Measurements from ENCODE around the gene HIPK3. TPM values are rescaled to one million over a fixed set of nuclear protein-coding genes. Genes with fewer than 3 reads are reported as not detected.

HIPK3 gene
- total and polyA plus RNA-seq, 9 of the 15 experiments (the other 6 are each of a cell fraction or from before 2014, with no cell fraction given): 2.3 to 19.6 (median 7.5) TPM

DNA sequence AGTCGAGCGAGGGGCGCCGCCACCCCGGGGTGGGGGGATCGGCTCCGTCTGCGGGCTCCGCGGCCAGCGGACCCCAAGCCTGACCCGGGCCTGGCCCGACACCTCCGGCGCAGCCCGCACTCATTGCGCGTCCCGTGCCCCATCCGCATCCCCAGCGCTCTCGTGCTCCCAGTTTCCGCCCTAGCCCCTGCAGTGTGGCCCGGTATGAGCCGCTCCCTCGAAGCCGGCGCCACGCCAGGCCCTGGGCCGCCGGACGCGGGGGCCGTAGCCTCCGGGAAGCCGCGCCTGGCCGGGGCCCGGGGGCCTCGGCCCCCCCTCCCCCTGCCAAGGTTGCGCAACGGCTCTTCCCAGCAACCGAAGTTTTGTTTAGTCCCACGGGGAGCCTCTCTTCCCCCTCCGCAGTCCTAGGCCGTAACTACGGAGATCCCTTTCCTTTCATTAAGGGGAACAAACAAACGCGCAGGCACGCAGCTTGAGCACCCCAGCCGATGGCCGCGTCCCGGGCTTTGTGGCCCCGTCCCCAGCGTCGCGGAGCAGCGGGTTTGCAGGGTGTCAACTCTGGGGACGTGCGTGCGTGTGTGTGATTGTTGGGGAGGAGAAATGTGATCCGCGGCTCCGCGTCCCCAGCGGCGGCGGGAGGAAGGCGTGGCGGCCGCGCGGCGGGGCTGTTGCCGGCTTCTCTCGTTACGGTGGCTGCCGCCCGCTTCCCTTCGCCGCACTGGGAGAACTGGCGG is 883 bp downstream of the HIPK3 start (continued):
- TF ChIP-seq, protein P1, sequence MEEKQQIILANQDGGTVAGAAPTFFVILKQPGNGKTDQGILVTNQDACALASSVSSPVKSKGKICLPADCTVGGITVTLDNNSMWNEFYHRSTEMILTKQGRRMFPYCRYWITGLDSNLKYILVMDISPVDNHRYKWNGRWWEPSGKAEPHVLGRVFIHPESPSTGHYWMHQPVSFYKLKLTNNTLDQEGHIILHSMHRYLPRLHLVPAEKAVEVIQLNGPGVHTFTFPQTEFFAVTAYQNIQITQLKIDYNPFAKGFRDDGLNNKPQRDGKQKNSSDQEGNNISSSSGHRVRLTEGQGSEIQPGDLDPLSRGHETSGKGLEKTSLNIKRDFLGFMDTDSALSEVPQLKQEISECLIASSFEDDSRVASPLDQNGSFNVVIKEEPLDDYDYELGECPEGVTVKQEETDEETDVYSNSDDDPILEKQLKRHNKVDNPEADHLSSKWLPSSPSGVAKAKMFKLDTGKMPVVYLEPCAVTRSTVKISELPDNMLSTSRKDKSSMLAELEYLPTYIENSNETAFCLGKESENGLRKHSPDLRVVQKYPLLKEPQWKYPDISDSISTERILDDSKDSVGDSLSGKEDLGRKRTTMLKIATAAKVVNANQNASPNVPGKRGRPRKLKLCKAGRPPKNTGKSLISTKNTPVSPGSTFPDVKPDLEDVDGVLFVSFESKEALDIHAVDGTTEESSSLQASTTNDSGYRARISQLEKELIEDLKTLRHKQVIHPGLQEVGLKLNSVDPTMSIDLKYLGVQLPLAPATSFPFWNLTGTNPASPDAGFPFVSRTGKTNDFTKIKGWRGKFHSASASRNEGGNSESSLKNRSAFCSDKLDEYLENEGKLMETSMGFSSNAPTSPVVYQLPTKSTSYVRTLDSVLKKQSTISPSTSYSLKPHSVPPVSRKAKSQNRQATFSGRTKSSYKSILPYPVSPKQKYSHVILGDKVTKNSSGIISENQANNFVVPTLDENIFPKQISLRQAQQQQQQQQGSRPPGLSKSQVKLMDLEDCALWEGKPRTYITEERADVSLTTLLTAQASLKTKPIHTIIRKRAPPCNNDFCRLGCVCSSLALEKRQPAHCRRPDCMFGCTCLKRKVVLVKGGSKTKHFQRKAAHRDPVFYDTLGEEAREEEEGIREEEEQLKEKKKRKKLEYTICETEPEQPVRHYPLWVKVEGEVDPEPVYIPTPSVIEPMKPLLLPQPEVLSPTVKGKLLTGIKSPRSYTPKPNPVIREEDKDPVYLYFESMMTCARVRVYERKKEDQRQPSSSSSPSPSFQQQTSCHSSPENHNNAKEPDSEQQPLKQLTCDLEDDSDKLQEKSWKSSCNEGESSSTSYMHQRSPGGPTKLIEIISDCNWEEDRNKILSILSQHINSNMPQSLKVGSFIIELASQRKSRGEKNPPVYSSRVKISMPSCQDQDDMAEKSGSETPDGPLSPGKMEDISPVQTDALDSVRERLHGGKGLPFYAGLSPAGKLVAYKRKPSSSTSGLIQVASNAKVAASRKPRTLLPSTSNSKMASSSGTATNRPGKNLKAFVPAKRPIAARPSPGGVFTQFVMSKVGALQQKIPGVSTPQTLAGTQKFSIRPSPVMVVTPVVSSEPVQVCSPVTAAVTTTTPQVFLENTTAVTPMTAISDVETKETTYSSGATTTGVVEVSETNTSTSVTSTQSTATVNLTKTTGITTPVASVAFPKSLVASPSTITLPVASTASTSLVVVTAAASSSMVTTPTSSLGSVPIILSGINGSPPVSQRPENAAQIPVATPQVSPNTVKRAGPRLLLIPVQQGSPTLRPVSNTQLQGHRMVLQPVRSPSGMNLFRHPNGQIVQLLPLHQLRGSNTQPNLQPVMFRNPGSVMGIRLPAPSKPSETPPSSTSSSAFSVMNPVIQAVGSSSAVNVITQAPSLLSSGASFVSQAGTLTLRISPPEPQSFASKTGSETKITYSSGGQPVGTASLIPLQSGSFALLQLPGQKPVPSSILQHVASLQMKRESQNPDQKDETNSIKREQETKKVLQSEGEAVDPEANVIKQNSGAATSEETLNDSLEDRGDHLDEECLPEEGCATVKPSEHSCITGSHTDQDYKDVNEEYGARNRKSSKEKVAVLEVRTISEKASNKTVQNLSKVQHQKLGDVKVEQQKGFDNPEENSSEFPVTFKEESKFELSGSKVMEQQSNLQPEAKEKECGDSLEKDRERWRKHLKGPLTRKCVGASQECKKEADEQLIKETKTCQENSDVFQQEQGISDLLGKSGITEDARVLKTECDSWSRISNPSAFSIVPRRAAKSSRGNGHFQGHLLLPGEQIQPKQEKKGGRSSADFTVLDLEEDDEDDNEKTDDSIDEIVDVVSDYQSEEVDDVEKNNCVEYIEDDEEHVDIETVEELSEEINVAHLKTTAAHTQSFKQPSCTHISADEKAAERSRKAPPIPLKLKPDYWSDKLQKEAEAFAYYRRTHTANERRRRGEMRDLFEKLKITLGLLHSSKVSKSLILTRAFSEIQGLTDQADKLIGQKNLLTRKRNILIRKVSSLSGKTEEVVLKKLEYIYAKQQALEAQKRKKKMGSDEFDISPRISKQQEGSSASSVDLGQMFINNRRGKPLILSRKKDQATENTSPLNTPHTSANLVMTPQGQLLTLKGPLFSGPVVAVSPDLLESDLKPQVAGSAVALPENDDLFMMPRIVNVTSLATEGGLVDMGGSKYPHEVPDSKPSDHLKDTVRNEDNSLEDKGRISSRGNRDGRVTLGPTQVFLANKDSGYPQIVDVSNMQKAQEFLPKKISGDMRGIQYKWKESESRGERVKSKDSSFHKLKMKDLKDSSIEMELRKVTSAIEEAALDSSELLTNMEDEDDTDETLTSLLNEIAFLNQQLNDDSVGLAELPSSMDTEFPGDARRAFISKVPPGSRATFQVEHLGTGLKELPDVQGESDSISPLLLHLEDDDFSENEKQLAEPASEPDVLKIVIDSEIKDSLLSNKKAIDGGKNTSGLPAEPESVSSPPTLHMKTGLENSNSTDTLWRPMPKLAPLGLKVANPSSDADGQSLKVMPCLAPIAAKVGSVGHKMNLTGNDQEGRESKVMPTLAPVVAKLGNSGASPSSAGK (IDR thresholded peaks at IDR 0.05): peak; percentile 91
- TF ChIP-seq U2AF2 (optimal IDR thresholded peaks at IDR 0.05; ENCODE audit: low read depth, low read length): no peak
- no peak for TF ChIP-seq DIDO1 (tag; IDR thresholded peaks at IDR 0.05; ENCODE audit: low read depth)
- TF ChIP-seq FOXP1 (CRISPR knock-in tag; IDR thresholded peaks at IDR 0.05): no peak
- no peak for TF ChIP-seq SNRNP70 (optimal IDR thresholded peaks at IDR 0.05; ENCODE audit: low read depth, low read length)
- no peak for TF ChIP-seq ZNF165 (CRISPR knock-in tag; IDR thresholded peaks at IDR 0.05; ENCODE audit: borderline replicate concordance)
- TF ChIP-seq ZBTB1 (CRISPR knock-in tag; IDR thresholded peaks at IDR 0.05; ENCODE audit: borderline replicate concordance, low read depth): no peak; the same call in none of the 2 replicates
- TF ChIP-seq GTF2F1 (IDR thresholded peaks at IDR 0.05; ENCODE audit: low read depth, low read length): no peak
- no peak for TF ChIP-seq PHB (CRISPR knock-in tag; IDR thresholded peaks at IDR 0.05)
- no peak for TF ChIP-seq ZEB2 (IDR thresholded peaks at IDR 0.05)
- TF ChIP-seq MYC (IDR thresholded peaks at IDR 0.05; ENCODE audit: low read depth, low read length): peak; percentile 40; the same call in 1 of the 2 replicates
- TF ChIP-seq MYC (CRISPR knock-in tag; IDR thresholded peaks at IDR 0.05; ENCODE audit: borderline replicate concordance, low read depth): no peak
- no peak for TF ChIP-seq ZNF551 (CRISPR knock-in tag; IDR thresholded peaks at IDR 0.05)
- TF ChIP-seq STAG1 (CRISPR knock-in tag; IDR thresholded peaks at IDR 0.05; ENCODE audit: borderline replicate concordance): no peak
- TF ChIP-seq ZC3H8 (IDR thresholded peaks at IDR 0.05): no peak
- peak; percentile 100 for TF ChIP-seq CEBPB (tag; IDR thresholded peaks at IDR 0.05)
- TF ChIP-seq FOS (IDR thresholded peaks at IDR 0.05; ENCODE audit: extremely low read depth, insufficient read length): no peak
- TF ChIP-seq HDAC2 (IDR thresholded peaks at IDR 0.05): no peak; the same call in 1 of the 2 replicates
- TF ChIP-seq PHB2 (IDR thresholded peaks at IDR 0.05; ENCODE audit: low read depth): no peak
- TF ChIP-seq NFE2 (IDR thresholded peaks at IDR 0.05; ENCODE audit: low read depth): no peak
- no peak for TF ChIP-seq ZBED1 (IDR thresholded peaks at IDR 0.05)
- no peak for TF ChIP-seq ZNF77 (CRISPR knock-in tag; IDR thresholded peaks at IDR 0.05)
